Muscle layer of duodenum (tissue), 2 donors: ENCODE data around the gene CD247.

Experiments
- H3K27ac ChIP-seq: one replicate; pipeline ENCODE4 v1.7.0; 2013; ENCODE audit warnings: mild to moderate bottlenecking, low read length
- H3K27me3 ChIP-seq: one replicate; pipeline ENCODE4 v1.7.0; 2013; ENCODE audit warnings: low read depth, mild to moderate bottlenecking, control low read depth, low read length
- H3K36me3 ChIP-seq, 2 donors: one replicate each; pipeline ENCODE4 v1.7.0; 2013; ENCODE audit warnings: low read length in 2 of 2, control low read depth in 1 of 2, mild to moderate bottlenecking in 1 of 2; ENCODE audit not compliant: insufficient read depth in 2 of 2, control insufficient read depth in 1 of 2
- H3K4me1 ChIP-seq, 2 donors: one replicate each; pipeline ENCODE4 v1.7.0; 2013; ENCODE audit warnings: low read length in 2 of 2, mild to moderate bottlenecking in 2 of 2, control low read depth in 1 of 2, moderate library complexity in 1 of 2; ENCODE audit not compliant: insufficient read depth in 2 of 2, control insufficient read depth in 1 of 2
- H3K4me3 ChIP-seq, 2 donors: one replicate each; pipeline ENCODE4 v1.7.0; 2013; ENCODE audit warnings: low read length in 2 of 2, low read depth in 1 of 2, mild to moderate bottlenecking in 1 of 2
- H3K9me3 ChIP-seq, 2 donors: one replicate each; pipeline ENCODE4 v1.7.0; 2013; ENCODE audit warnings: low read length in 2 of 2, control low read depth in 1 of 2, mild to moderate bottlenecking in 1 of 2; ENCODE audit not compliant: control insufficient read depth in 1 of 2
- donor health status: healthy.

The CD247 gene

GRCh38 chr1:167413328-167413727 lies 105.0 kb downstream of the CD247 start:
- Histone ChIP-seq H3K36me3 (peaks cover 23 to 50% of the 10 kb centered on the region in 2 donors), H3K9me3 (no peaks in the 10 kb centered on the region), H3K27me3 (no peaks in the 10 kb centered on the region), H3K27ac (no peak overlapping the region), H3K4me1 (no peaks in the 10 kb centered on the region), H3K4me3 (no peak overlapping the region)

- no peak overlapping the region for H3K27ac ChIP-seq
- no peaks in the 10 kb centered on the region for H3K4me1 ChIP-seq
- no peaks in the 10 kb centered on the region for H3K9me3 ChIP-seq
- no peak overlapping the region for H3K4me3 ChIP-seq
- no peaks in the 10 kb centered on the region for H3K27me3 ChIP-seq
- peaks cover 23 to 50% of the 10 kb centered on the region in 2 donors for H3K36me3 ChIP-seq
Observed at GRCh38 chr1:167412920-167413319, 105.4 kb downstream of the CD247 start.

- no peak overlapping the region for H3K4me3 ChIP-seq
- H3K27me3 ChIP-seq, result no peaks in the 10 kb centered on the region
- peaks cover 23 to 50% of the 10 kb centered on the region in 2 donors for H3K36me3 ChIP-seq
- H3K27ac ChIP-seq, result no peak overlapping the region
- H3K4me1 ChIP-seq, result no peaks in the 10 kb centered on the region
- no peaks in the 10 kb centered on the region for H3K9me3 ChIP-seq
Observed at GRCh38 chr1:167412072-167412471, 106.3 kb downstream of the CD247 start.

- H3K27me3 ChIP-seq, result no peaks in the 10 kb centered on the region
- peaks cover 15 to 28% of the 10 kb centered on the region in 2 donors for H3K36me3 ChIP-seq
- no peak overlapping the region for H3K27ac ChIP-seq
- no peak overlapping the region for H3K4me3 ChIP-seq
- no peaks in the 10 kb centered on the region for H3K9me3 ChIP-seq
- H3K4me1 ChIP-seq, result peaks cover 0 to 3% of the 10 kb centered on the region in 2 donors
Observed at GRCh38 chr1:167409183-167409582, 109.1 kb downstream of the CD247 start.

GRCh38 chr1:167408355-167408754 lies 110.0 kb downstream of the CD247 start:
- peaks cover 0 to 6% of the 10 kb centered on the region in 2 donors for H3K4me1 ChIP-seq
- no peak overlapping the region for H3K27ac ChIP-seq
- no peaks in the 10 kb centered on the region for H3K9me3 ChIP-seq
- no peak overlapping the region for H3K4me3 ChIP-seq
- peaks cover 17 to 22% of the 10 kb centered on the region in 2 donors for H3K36me3 ChIP-seq
- no peaks in the 10 kb centered on the region for H3K27me3 ChIP-seq

GRCh38 chr1:167404908-167405307 lies 113.4 kb downstream of the CD247 start:
- Histone ChIP-seq H3K27me3 (no peaks in the 10 kb centered on the region), H3K27ac (no peak overlapping the region), H3K9me3 (no peaks in the 10 kb centered on the region), H3K36me3 (peaks cover 14 to 16% of the 10 kb centered on the region in 2 donors), H3K4me3 (no peak overlapping the region), H3K4me1 (peaks cover 0 to 6% of the 10 kb centered on the region in 2 donors)

- Histone ChIP-seq H3K9me3 (no peaks in the 10 kb centered on the region), H3K36me3 (peaks cover 14 to 16% of the 10 kb centered on the region in 2 donors), H3K27me3 (no peaks in the 10 kb centered on the region), H3K4me1 (peaks cover 0 to 6% of the 10 kb centered on the region in 2 donors), H3K4me3 (no peak overlapping the region), H3K27ac (no peak overlapping the region)
Observed at GRCh38 chr1:167404161-167404888, 114.0 kb downstream of the CD247 start.

GRCh38 chr1:167401260-167401873 lies 117.0 kb downstream of the CD247 start:
- no peaks in the 10 kb centered on the region for H3K27me3 ChIP-seq
- H3K9me3 ChIP-seq, result no peaks in the 10 kb centered on the region
- H3K27ac ChIP-seq, result no peak overlapping the region
- H3K4me1 ChIP-seq, result peaks cover 0 to 6% of the 10 kb centered on the region in 2 donors
- peaks cover 26 to 30% of the 10 kb centered on the region in 2 donors for H3K36me3 ChIP-seq
- no peak overlapping the region for H3K4me3 ChIP-seq

GRCh38 chr1:167400359-167400953 lies 117.9 kb downstream of the CD247 start:
- Histone ChIP-seq H3K9me3 (no peaks in the 10 kb centered on the region), H3K27ac (no peak overlapping the region), H3K36me3 (peaks cover 26 to 36% of the 10 kb centered on the region in 2 donors), H3K4me3 (no peak overlapping the region), H3K27me3 (no peaks in the 10 kb centered on the region), H3K4me1 (peaks cover 0 to 6% of the 10 kb centered on the region in 2 donors)

- Histone ChIP-seq H3K27me3 (no peaks in the 10 kb centered on the region), H3K36me3 (peaks cover 6 to 15% of the 10 kb centered on the region in 2 donors), H3K4me1 (no peaks in the 10 kb centered on the region), H3K27ac (no peak overlapping the region), H3K4me3 (no peak overlapping the region), H3K9me3 (no peaks in the 10 kb centered on the region)
Observed at GRCh38 chr1:167392200-167392696, 126.1 kb downstream of the CD247 start.

- no peaks in the 10 kb centered on the region for H3K27me3 ChIP-seq
- no peak overlapping the region for H3K4me3 ChIP-seq
- no peak overlapping the region for H3K27ac ChIP-seq
- no peaks in the 10 kb centered on the region for H3K9me3 ChIP-seq
- peaks cover 6 to 20% of the 10 kb centered on the region in 2 donors for H3K36me3 ChIP-seq
- no peaks in the 10 kb centered on the region for H3K4me1 ChIP-seq
Observed at GRCh38 chr1:167388976-167389375, 129.4 kb downstream of the CD247 start.
